Epidermal melanocyte (primary cell): ENCODE data around the gene DEPDC1.
"Not testable (repeated sequence)": the region's sequence is repeated elsewhere in the genome, so short reads cannot be mapped to it uniquely, and the experiment has no call there.

Experiments
- DNase-seq: peaks from one replicate; pipeline ENCODE4 v3.0.0; 2011; ENCODE audit warnings: low spot score; ENCODE audit not compliant: insufficient read length

Gene DEPDC1, protein sequence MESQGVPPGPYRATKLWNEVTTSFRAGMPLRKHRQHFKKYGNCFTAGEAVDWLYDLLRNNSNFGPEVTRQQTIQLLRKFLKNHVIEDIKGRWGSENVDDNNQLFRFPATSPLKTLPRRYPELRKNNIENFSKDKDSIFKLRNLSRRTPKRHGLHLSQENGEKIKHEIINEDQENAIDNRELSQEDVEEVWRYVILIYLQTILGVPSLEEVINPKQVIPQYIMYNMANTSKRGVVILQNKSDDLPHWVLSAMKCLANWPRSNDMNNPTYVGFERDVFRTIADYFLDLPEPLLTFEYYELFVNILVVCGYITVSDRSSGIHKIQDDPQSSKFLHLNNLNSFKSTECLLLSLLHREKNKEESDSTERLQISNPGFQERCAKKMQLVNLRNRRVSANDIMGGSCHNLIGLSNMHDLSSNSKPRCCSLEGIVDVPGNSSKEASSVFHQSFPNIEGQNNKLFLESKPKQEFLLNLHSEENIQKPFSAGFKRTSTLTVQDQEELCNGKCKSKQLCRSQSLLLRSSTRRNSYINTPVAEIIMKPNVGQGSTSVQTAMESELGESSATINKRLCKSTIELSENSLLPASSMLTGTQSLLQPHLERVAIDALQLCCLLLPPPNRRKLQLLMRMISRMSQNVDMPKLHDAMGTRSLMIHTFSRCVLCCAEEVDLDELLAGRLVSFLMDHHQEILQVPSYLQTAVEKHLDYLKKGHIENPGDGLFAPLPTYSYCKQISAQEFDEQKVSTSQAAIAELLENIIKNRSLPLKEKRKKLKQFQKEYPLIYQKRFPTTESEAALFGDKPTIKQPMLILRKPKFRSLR

DNA sequence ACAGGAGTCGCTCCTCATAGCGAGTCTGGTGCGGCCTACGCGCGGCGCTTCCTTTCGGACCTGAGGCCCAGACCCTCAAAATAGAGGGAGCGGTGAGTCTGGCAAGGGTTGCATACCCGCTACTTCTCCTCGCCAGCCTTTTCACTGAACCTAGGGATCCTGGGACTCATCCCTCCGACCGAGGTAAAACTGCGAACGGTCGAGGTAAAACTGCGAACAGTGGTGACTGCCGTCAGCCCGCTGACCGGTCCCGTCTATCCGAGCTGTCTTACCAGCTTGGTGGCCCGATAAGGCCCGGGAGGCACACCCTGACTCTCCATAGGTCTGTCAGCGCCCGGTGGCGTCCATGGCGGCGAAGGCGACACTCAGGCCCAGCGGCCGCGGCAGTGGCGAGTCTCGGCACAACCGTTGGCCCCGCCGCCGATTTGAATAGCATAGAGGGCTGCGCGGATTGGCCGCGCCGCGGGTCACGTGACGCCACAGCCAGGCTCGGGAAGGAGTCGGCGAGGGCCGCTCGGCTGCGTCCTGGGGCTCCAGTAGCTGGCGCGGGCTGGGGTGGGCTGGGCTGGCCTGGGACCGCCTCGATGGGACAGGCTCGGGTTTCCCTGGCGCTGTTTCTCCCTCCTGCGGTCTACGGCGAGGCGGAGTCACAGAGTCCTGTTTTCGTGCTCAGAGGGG, at the start of gene DEPDC1:
DEPDC1 (minus strand) TSS at position 403 of the 678 bp plus-strand sequence; CDS start at position 320, 83 bp downstream.
- DNase-seq = peak; percentile 94

DNA sequence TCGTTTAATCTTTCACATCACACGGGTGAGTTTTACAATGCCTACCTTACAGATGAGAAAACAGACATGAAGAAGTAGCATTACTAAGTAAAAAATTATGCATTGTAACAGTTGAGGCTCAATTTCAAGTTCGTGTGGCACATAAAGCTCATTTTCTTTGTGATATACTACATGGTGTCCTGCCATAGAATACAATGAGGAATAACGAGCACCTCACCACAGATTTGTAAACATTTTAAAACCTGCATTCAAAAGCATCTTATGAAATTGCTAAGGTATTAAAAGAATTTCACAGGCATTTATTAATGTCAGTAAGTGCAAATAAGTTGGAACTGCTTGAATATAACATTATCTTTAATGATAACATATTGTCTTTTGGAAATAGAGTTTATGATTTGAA, 47.8 kb upstream of the DEPDC1 start:
- DNase-seq = no peak

DNA sequence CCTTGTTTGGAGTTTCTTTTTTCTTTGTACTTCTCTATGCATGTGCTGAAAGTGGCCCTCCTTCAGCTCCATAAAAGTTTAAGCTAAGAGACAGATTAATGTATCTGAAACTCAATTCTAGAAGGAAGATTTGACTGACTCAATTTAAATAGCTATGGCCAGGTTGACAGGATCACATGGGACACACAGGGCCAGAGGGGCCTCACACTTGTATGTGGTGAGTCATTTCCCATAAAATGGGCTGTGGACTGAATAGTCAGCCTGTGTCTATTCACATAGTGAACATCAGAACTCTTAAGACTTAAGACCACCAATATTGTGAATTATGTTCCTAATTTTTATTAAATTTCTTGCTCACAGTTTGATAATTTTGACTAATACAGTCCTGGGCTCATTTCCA, 45.7 kb upstream of the DEPDC1 start:
- DNase-seq = no peak

DNA sequence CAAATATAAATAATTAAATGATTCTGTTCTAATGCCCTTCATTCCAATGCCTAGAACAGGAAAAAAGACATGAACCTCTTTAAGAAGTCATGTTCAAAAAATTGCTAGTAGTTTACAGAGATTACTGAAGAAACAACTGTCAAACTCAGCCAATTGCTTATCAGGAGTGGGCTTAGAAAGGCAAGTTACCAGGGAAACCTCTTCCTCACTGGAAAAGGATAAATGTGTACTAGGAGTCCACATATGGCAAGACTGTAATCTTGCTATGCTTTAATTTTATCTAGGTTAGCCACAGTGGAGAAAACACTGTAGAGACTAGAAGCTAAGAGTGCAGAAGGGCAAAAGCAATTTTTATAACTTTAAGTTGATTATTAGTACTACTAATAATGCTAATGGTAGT, 42.1 kb upstream of the DEPDC1 start:
- DNase-seq = no peak

DNA sequence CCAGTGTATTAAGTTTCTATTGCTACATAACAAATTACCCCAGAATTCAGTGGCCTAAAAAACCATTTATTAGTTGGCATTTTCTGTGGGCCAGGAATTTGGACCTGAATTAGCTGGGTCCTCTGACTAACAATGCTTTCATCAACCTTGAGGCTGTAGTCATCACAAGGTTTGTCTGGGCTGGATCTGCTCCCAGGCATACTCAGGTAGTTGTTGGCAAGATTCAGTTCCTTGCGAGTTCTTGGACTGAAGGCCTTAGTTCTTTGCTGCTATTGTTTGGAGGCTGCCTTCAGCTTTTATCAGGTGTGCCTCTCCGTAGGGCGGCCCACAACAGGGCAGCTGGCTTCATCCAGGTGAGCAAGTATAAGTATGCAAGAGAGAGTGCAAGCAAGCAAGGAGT, 31.4 kb upstream of the DEPDC1 start:
- DNase-seq = no peak

DNA sequence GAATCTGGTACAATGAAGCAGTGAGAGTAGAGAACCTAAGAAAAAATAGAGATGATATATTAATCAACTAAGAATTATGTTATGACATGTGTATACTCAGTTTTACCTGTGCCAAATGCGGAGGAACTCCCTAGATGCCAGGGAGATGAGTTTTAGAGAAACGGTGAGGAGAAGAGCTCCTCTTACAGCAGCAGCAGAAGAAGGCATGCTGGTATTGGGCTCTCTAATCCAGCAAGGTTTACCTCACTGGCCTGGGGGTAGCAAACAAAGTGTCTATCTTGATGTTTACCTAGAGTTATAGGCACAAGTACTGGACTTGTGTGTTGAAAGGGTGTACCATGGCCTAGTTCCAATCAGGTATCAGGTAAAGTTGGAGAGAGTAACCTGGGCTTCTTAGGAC, 28.9 kb upstream of the DEPDC1 start:
- no peak for DNase-seq

DNA sequence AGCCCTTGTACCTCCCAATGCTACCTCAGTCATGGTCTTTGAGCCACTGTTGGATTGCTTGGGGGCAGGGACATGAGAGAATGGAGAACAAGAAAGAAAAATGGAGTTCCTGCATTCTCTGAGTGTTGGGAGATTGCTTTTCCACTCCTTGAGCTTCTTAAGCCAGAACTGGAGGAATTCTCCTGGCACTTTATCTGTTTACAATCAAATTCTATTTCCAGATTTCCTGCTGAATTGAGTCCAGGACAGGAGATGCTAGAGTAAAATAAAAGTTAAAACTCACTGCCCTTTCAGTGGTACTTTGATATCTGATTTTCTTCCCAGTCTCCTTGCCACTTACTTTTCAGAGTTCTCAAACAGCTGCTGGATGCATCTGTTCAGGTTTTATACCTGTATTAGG, 24.4 kb upstream of the DEPDC1 start:
- DNase-seq = no peak

DNA sequence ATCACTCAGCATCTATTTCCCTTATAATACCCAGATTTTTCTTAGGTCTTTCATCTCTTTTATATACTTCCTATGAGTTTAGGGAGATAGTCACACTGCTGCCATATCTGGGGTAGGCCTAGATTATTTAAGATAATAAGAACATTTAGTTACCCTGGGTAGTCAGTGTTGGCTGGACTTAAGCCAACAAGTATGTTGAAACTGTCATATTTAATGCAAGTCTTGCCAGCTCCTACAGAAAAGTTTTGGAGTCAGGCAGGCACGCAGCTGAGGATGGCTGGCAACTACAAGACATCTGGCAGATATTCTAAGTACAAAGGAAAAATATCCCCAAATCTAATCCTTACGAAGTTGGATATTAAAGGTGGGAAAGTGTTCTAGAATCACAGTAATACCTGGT, 19.2 kb upstream of the DEPDC1 start:
- DNase-seq = no peak

DNA sequence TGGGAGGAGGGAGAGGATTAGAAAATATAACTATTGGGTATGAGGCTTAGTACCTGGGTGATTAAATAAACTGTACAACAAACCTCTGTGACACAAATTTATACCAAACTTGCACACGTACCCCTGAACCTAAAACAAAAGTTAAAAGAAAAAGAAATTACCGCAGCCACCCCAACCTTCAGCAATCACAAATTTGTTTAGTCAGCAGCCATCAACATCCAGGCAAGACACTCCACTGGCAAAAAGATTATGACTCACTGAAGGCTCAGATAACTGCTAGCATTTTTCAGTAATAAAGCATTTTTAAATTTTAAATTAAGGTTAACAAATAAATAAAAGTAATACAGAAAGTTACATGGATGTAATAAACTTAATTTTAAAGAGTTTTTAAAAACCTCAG, 14.4 kb upstream of the DEPDC1 start:
- DNase-seq = no peak

DNA sequence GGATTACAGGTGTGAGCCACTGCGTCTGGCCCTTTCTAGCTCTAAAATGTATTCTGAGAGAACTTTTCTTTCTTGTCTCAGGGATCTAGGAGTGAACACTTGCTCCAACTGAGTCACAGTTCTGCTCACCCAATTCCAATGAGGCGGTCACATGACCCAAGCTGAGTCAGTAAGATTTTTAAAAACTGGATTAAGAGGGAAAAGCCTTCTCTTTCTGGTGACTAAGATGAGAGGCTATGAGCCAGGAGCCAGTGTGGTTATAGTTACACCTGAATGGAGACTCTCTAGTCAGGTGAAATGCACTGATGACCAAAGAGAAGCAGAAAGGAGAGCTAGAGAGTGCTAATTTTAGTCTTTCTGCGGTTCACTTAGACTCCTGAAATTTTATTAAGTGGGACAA, 9.5 kb upstream of the DEPDC1 start:
- DNase-seq = no peak

DNA sequence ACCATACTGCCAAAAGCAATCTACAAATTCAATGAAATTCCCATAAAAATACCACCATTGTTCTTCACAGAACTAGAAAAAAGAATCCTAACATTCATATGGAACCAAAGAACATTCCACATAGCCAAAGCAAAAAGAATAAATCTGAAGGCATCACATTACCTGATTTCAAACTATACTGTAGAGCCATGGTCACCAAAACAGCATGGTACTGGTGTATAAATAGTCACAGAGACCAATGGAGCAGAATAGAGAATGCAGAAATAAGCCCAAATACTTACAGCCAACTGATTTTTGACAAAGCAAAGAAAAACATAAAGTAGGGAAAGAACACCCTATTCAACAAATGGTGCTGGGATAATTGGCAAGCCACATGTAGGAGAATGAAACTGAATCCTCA, 6.2 kb upstream of the DEPDC1 start:
- DNase-seq = no peak

DNA sequence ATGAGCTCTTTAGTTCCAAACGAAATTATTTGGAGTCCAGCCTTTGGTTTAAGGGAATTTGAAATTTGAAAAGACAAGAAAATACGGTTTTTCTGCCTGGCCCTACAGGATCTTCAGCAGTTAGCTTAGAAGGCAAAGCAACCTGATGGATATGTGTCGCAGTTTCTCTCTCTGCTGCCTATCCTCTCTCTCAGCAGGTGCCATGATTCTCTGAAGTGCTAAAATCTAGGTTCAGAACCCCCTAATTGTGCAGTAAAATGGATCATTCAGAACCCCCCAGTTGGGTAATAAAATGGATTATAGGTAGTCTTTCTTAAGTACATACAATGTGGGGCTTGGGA, 446 bp upstream of the DEPDC1 start:
- DNase-seq = no peak

DNA sequence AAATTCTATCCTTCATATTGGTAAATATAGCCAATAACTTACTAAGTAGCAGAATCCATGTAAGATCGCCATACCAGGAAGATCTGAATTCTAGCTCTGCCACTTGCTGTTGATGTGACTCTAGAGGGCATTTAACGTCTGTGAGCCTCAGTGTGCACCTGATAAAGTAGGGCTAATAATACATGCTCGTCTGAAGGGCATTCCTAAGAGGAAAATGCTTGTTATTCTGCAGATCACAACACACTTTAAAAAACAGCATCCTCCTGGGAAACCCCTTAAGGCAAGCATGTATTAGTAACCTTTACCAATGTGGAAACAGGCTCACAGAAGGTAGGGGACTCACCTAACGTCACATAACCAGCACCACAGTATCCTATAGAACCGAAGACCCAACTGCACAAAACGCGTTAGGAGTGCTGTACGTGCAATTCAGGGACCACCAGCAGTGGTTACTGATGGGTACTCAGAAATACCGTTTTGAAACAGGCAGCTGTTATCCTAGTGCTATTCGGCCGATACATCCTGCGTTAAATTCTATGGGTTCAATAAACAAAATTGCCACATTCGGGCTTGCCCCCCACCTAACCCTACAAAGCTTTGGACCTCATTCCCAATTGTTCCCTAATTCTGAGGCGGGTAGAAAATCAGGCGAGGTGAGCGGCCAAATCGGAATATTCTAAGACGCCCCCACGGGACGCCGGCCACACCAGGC, 758 bp downstream of the DEPDC1 start:
- DNase-seq = no peak

DNA sequence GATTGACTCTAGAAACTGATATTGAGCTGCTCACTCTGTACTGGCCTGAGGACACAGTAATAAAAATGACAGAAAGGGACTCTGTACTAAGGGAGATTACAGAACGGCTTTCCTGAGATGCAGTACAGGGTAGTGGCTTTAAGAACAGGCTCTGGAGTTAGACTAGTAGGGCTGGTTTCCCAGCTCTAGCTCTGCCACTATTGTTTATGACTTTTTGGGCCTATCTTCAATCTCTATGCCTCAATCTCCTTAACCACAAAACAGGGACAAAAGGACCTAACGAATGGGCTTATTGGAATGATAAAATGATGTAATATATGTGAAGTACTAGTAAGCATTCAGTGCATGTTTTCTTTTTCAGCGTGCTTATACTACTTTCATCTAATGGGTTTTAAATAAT, 1.4 kb downstream of the DEPDC1 start:
- no peak for DNase-seq

DNA sequence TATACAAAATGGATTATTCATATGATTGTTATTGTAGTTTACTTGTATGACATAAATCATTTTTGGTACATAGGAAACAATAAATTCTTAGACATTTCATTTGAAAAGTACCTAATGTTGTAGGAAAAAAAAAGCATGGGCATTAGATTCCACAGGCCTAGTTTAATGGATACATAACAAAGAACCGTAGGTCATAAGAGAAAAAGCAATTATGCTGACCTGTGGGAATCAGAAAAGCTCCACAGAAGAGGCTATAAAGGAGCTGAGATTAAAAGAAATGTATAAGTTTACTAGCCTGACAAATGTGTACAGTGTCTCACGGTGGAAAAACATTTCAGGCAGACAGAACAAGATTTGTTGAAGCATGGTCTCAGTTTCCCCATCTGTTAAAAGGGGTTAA, 3.7 kb downstream of the DEPDC1 start:
- DNase-seq = no peak

DNA sequence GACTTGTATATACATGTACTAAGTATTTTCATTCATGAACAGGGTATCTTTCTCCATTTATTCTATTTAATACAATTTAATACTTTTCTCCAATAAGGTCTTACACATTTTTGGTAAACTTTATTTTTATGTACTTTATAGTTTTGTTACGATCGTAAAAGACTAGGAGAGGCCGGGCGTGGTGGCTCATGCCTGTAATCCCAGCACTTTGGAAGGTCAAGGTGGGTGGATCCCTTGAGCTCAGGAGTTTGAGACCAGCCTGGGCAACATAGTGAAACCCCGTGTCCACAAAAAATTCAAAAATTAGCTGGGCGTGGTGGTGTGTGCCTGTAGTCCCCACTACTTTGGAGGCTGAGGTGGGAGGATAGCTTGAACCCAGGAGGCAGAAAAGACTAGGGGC, 4.6 kb downstream of the DEPDC1 start:
- not testable (repeated sequence) for DNase-seq

DNA sequence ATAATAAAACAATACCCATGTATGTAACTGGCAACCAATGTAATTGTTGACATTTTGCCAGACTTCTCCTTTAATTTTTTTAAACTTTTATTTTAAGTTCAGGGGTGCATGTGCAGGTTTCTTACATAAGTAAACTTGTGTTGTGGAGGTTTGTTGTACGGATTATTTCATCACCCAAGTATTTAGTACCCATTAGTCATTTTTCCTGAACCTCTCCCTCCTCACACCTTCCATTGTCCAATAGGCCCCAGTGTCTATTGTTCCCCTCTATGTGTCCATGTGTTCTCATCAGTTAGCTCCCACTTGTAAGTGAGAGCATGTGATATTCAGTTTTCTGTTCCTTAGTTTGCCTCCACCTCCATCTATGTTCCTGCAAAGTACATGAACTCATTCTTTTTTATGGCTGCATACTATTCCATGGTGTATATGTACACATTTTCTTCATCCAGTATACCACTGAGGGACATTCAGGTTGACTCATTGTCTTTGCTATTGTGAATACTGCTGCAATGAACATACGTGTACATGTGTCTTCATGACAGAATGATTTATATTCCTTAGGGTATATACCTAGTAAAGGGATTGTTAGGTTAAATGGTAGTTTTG, 6.7 kb downstream of the DEPDC1 start:
- DNase-seq = no peak

DNA sequence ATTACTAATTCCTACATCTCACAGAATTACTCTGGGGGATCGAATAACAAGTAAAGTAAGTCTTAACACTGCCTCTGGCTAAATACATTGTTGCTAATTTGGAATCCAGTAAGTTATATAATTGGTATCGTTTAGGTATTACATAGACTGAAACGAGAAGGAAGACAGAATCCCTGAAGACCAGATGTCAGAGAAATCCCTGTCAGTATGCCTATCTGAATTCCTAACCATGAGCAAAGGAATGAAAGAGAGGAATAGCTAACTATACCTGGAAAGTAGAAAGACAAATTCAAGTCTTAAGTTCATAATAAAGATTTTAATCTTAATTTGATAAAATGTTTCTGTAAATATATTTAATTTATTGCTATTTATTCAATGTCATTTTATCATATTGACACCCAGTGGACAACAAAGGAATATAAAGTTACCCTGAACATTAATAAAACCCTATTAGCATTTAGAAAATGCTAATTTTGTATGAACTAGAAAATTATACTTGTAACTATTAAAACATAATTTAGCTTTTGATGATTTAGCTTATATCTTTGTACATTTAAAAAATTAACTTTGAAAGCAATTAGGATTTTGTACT, 11.4 kb downstream of the DEPDC1 start:
- DNase-seq = no peak

DNA sequence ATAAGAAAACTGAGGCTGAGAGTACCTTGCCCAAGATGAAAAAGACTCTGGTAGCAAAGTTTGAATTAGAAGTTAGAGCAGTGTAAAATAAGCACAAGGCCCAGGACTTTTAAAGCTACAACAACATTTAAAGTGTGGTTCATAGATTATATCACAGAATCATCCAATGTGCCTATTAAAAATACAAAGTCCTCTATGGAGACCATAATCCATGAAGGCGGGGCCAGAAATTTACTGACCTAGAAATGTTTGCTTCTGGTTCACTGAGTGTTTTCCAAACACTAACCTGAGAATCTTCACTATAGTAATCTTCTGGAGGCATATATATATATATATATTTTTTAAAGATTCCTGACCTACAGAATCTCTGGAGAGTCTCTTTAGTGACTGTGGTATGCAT, 12.3 kb downstream of the DEPDC1 start:
- no peak for DNase-seq

DNA sequence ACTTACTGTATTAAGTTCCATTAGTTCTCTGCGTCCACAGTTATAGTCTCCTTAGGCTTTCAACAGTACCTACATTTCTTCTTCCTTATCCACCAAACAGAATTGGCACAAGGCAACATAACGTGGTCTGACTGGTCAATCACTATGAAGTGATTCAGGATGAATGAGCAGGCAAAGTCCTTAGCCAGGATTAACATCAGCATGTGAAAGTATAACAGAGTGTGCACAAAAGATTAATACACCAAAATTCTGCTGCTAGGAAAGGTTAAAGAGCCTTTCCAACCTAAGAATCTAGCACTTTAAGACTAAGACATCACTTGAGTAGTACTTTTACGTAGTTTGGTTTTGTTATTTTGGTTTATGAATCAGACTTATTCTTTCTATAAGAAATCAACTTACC, 15.8 kb downstream of the DEPDC1 start:
- no peak for DNase-seq

DNA sequence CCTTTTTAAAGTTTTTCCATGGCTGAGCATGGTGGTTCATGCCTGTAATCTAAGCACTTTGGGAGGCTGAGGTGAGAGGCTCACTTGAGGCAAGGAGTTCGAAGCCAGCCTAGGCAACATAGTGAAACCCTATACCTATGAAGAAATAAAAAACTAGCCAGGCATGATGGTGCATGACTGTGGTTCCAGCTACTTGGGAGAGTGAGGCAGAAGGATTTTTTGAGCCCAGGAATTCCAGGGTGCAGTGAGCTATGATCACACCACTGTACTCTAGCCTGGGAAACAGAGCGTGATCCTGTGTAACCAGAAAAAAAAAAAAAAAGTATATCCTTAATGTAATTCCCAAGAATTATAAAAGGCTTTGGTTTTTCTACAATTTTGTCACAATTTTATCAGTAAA, 17.4 kb downstream of the DEPDC1 start:
- DNase-seq = no peak
